Suprapubic skin (tissue), 4 donors: ENCODE measurements around the gene ERCC4. TPM values are rescaled to one million over a fixed set of nuclear protein-coding genes. Genes with fewer than 3 reads are reported as not detected.

Source experiments
- DNase-seq, 2 donors: peaks; one replicate each; pipeline ENCODE4 v3.0.0-alpha.2; 2019; ENCODE audit warnings: low spot score in 2 of 2
- H3K27ac ChIP-seq: fragments of 200-600 bp; sonication (generic); one replicate; pipeline ENCODE4 v1.5.1; 2019
- H3K27me3 ChIP-seq: fragments of 200-600 bp; sonication (generic); one replicate; pipeline ENCODE4 v1.5.1; 2019
- H3K36me3 ChIP-seq: fragments of 200-600 bp; sonication (generic); one replicate; pipeline ENCODE4 v1.5.1; 2019
- H3K4me1 ChIP-seq: fragments of 200-600 bp; sonication (generic); one replicate; pipeline ENCODE4 v1.5.1; 2019
- H3K4me3 ChIP-seq: fragments of 200-600 bp; sonication (generic); one replicate; pipeline ENCODE4 v1.5.1; 2019; ENCODE audit warnings: mild to moderate bottlenecking
- H3K9me3 ChIP-seq: fragments of 200-600 bp; sonication (generic); one replicate; pipeline ENCODE4 v1.5.1; 2019
- CTCF ChIP-seq, 2 donors: fragments of 200-600 bp in 1 of 2; fragments of 450-650 bp in 1 of 2; sonication (generic) in 1 of 2; IDR thresholded peaks; one replicate each; pipeline ENCODE4 v1.5.1; 2016 to 2019; ENCODE audit warnings: antibody characterized with exemption in 2 of 2, mild to moderate bottlenecking in 1 of 2, moderate library complexity in 1 of 2
- EP300 ChIP-seq: sonication (generic); formaldehyde crosslinking; IDR thresholded peaks from one replicate; pipeline ENCODE4 v1.6.1; 2017; ENCODE audit warnings: antibody characterized with exemption
- POLR2A ChIP-seq, 2 donors: fragments of 450-650 bp; IDR thresholded peaks; one replicate each; pipeline ENCODE4 v1.6.1; 2017; ENCODE audit warnings: antibody characterized with exemption in 2 of 2, mild to moderate bottlenecking in 2 of 2, moderate library complexity in 2 of 2
- POLR2AphosphoS5 ChIP-seq, 3 donors: sonication (generic); formaldehyde crosslinking; IDR thresholded peaks; one replicate each; pipeline ENCODE4 v1.6.1; 2017; ENCODE audit warnings: antibody characterized with exemption in 3 of 3
- WGBS: methylation state at CpG from one replicate; pipeline ENCODE4 v1.1.5; 2018; 5-methylcytosine and 5-hydroxymethylcytosine counted together
- total RNA-seq, 4 donors: library from RNA; depleted of rRNA; stranded (reverse); fragments of >200 nt; gene quantifications; one replicate each; pipeline ENCODE4 v1.1.0, GENCODE V29; 2016

The ERCC4 gene
- total RNA-seq, 4 donors from 2014 or later: 4.3 to 6.0 (median 5.2) TPM

- no peak for DNase-seq
- H3K36me3 ChIP-seq: no peaks in the 10 kb centered on the region
- H3K4me1 ChIP-seq: peaks cover 11% of the 10 kb centered on the region
- H3K27ac ChIP-seq: peak overlapping the region; percentile 22
- no peaks in the 10 kb centered on the region for H3K9me3 ChIP-seq
- WGBS: 19% methylated on average over 3 of the region's 3 CpGs
- no peak overlapping the region for H3K4me3 ChIP-seq
- no peaks in the 10 kb centered on the region for H3K27me3 ChIP-seq
- TF ChIP-seq CTCF (IDR thresholded peaks at IDR 0.05): no peak
- no peak for TF ChIP-seq POLR2AphosphoS5 (IDR thresholded peaks at IDR 0.05)
- no peak for TF ChIP-seq EP300
- no peak for TF ChIP-seq POLR2A (IDR thresholded peaks at IDR 0.05)
Measured at GRCh38 chr16:13909872-13910303, 10.1 kb upstream of the ERCC4 start.

- Histone ChIP-seq H3K4me1 (peaks cover 11% of the 10 kb centered on the region), H3K4me3 (no peak overlapping the region), H3K9me3 (no peaks in the 10 kb centered on the region), H3K36me3 (no peaks in the 10 kb centered on the region), H3K27ac (no peak overlapping the region), H3K27me3 (no peaks in the 10 kb centered on the region)
- TF ChIP-seq EP300: no peak
- TF ChIP-seq POLR2AphosphoS5 (IDR thresholded peaks at IDR 0.05): no peak
- no peak for TF ChIP-seq POLR2A (IDR thresholded peaks at IDR 0.05)
- no peak for TF ChIP-seq CTCF (IDR thresholded peaks at IDR 0.05)
- 85% methylated on average over 1 of the region's 1 CpG for WGBS
- no peak for DNase-seq
Measured at GRCh38 chr16:13911306-13911705, 8.6 kb upstream of the ERCC4 start.

- Histone ChIP-seq H3K36me3 (no peaks in the 10 kb centered on the region), H3K4me3 (no peak overlapping the region), H3K9me3 (no peaks in the 10 kb centered on the region), H3K4me1 (peaks cover 11% of the 10 kb centered on the region), H3K27me3 (no peaks in the 10 kb centered on the region), H3K27ac (no peak overlapping the region)
- DNase-seq: no peak
- TF ChIP-seq POLR2A (IDR thresholded peaks at IDR 0.05) (no peak), EP300 (no peak)
Measured at GRCh38 chr16:13911871-13912270, 8.1 kb upstream of the ERCC4 start.

GRCh38 chr16:13912891-13913290, 7.1 kb upstream of the ERCC4 start:
- H3K4me1 ChIP-seq: peaks cover 11% of the 10 kb centered on the region
- no peaks in the 10 kb centered on the region for H3K9me3 ChIP-seq
- no peak for TF ChIP-seq EP300
- TF ChIP-seq CTCF (IDR thresholded peaks at IDR 0.05): no peak
- TF ChIP-seq POLR2A (IDR thresholded peaks at IDR 0.05): no peak
- TF ChIP-seq POLR2AphosphoS5 (IDR thresholded peaks at IDR 0.05): no peak
- 66% methylated on average over 1 of the region's 1 CpG for WGBS
- DNase-seq: no peak
- H3K4me3 ChIP-seq: no peak overlapping the region
- no peaks in the 10 kb centered on the region for H3K27me3 ChIP-seq
- H3K27ac ChIP-seq: no peak overlapping the region
- H3K36me3 ChIP-seq: no peaks in the 10 kb centered on the region

GRCh38 chr16:13913374-13914292, 6.3 kb upstream of the ERCC4 start:
- H3K9me3 ChIP-seq: no peaks in the 10 kb centered on the region
- no peak for DNase-seq
- no peak overlapping the region for H3K4me3 ChIP-seq
- H3K27me3 ChIP-seq: no peaks in the 10 kb centered on the region
- WGBS: 65% methylated on average over 7 of the region's 7 CpGs
- peaks cover 11% of the 10 kb centered on the region for H3K4me1 ChIP-seq
- H3K27ac ChIP-seq: no peak overlapping the region
- TF ChIP-seq POLR2AphosphoS5 (IDR thresholded peaks at IDR 0.05): no peak
- TF ChIP-seq POLR2A (IDR thresholded peaks at IDR 0.05): no peak
- no peak for TF ChIP-seq EP300
- TF ChIP-seq CTCF (IDR thresholded peaks at IDR 0.05): no peak
- H3K36me3 ChIP-seq: no peaks in the 10 kb centered on the region
